SW480 (cell line): ENCODE results near the gene CD72.
"Not testable (repeated sequence)": the region's sequence is repeated elsewhere in the genome, so short reads cannot be mapped to it uniquely, and the experiment has no call there.

Experiments
- DNase-seq: peaks from one replicate; pipeline ENCODE4 v3.0.0-alpha.2; 2016; ENCODE audit warnings: low spot score

Gene CD72

GRCh38 chr9:35588506-35588905 lies 29.7 kb downstream of the CD72 start:
- not testable (repeated sequence) for DNase-seq

- DNase-seq: not testable (repeated sequence)
These were observed 33.5 kb downstream of the CD72 start for GRCh38 chr9:35584681-35585080.

- not testable (repeated sequence) for DNase-seq
These were observed 34.7 kb downstream of the CD72 start for GRCh38 chr9:35583521-35583920.

GRCh38 chr9:35579659-35580227 lies 38.5 kb downstream of the CD72 start:
- DNase-seq: not testable (repeated sequence)

GRCh38 chr9:35579130-35579529 lies 39.1 kb downstream of the CD72 start:
- DNase-seq: no peak

GRCh38 chr9:35577486-35577885 lies 40.7 kb downstream of the CD72 start:
- DNase-seq: no peak

GRCh38 chr9:35575478-35575877 lies 42.7 kb downstream of the CD72 start:
- no peak for DNase-seq

GRCh38 chr9:35574578-35575122 lies 43.6 kb downstream of the CD72 start:
- DNase-seq: no peak

- no peak for DNase-seq
These were observed 47.3 kb downstream of the CD72 start for GRCh38 chr9:35570709-35571504.

- no peak for DNase-seq
These were observed 49.0 kb downstream of the CD72 start for GRCh38 chr9:35569206-35569605.

- no peak for DNase-seq
These were observed 50.0 kb downstream of the CD72 start for GRCh38 chr9:35568196-35568595.

- DNase-seq: peak; percentile 65
These were observed 51.8 kb downstream of the CD72 start for GRCh38 chr9:35566417-35566816.

GRCh38 chr9:35564658-35565061 lies 53.6 kb downstream of the CD72 start:
- no peak for DNase-seq

GRCh38 chr9:35563791-35564197 lies 54.4 kb downstream of the CD72 start:
- no peak for DNase-seq

GRCh38 chr9:35562895-35563780 lies 55.1 kb downstream of the CD72 start:
- no peak for DNase-seq

GRCh38 chr9:35561468-35562261 lies 56.5 kb downstream of the CD72 start:
- no peak for DNase-seq

- DNase-seq: no peak
These were observed 57.4 kb downstream of the CD72 start for GRCh38 chr9:35560625-35561337.
